Body of pancreas (tissue), 4 donors: ENCODE results near the gene TPPP. TPM values are rescaled to one million over a fixed set of nuclear protein-coding genes. Genes with fewer than 3 reads are reported as not detected.
"Not testable (repeated sequence)": the region's sequence is repeated elsewhere in the genome, so short reads cannot be mapped to it uniquely, and the experiment has no call there.

ENCODE experiments used
- ATAC-seq: fragments of 150-250 bp; one replicate; pipeline ENCODE4 v1.9.1; 2016
- DNase-seq, 4 donors: peaks; one replicate each; pipeline ENCODE4 v3.0.0-alpha.2; 2019
- H3K27ac ChIP-seq, 4 donors: fragments of 200-600 bp; sonication (generic); 1 replicate in 3 of 4; 2 replicates in 1 of 4; pipeline versions ENCODE4 v1.5.1 to v1.6.1; 2016 to 2019; ENCODE audit warnings: mild to moderate bottlenecking in 1 of 4, mixed read lengths in 1 of 4, moderate library complexity in 1 of 4
- H3K27me3 ChIP-seq, 2 donors: fragments of 200-600 bp; sonication (generic); one replicate each; pipeline ENCODE4 v1.6.0; 2016; ENCODE audit warnings: mild to moderate bottlenecking in 1 of 2
- H3K36me3 ChIP-seq, 2 donors: fragments of 200-600 bp; sonication (generic); replicated peaks in 1 of 2; 2 replicates each; pipeline ENCODE4 v1.5.1; 2016; ENCODE audit warnings: low read depth in 2 of 2; ENCODE audit not compliant: insufficient read depth in 1 of 2
- H3K4me1 ChIP-seq: fragments of 200-600 bp; sonication (generic); one replicate; pipeline ENCODE4 v1.6.0; 2016
- H3K4me3 ChIP-seq, 2 donors: fragments of 200-600 bp; sonication (generic); 1 replicate in 1 of 2; 2 replicates in 1 of 2; pipeline ENCODE4 v1.5.1; 2016 to 2019
- H3K9me3 ChIP-seq, 3 donors: fragments of 200-600 bp; sonication (generic); 1 replicate in 2 of 3; 2 replicates in 1 of 3; pipeline ENCODE4 v1.5.1; 2016
- CTCF ChIP-seq, 7 experiments: fragments of 450-650 bp in 4 of 7; fragments of 200-600 bp in 3 of 7; sonication (generic) in 3 of 7; IDR thresholded peaks; one replicate each; pipeline ENCODE4 v1.5.1; 2016 to 2019; ENCODE audit warnings: antibody characterized with exemption in 7 of 7
- POLR2A ChIP-seq, 3 donors: fragments of 450-650 bp; IDR thresholded peaks; one replicate each; pipeline ENCODE4 v1.6.1; 2016; ENCODE audit warnings: antibody characterized with exemption in 3 of 3, mild to moderate bottlenecking in 2 of 3
- WGBS, 2 donors: methylation state at CpG; one replicate each; pipeline ENCODE4 v1.1.5; 2017; 5-methylcytosine and 5-hydroxymethylcytosine counted together
- intact Hi-C: fragments of 100-400 bp; cut with DNase I; formaldehyde crosslinking; loops from one replicate; pipeline ENCODE4 v1.15.1; 2023
- total RNA-seq, 2 donors: library from RNA; depleted of rRNA; stranded (reverse); fragments of >200 nt; gene quantifications; one replicate each; pipeline ENCODE4 v1.1.0, GENCODE V29; 2016

Gene TPPP
- total RNA-seq, 2 donors from 2014 or later, result 2.6 to 5.2 TPM

- H3K27ac ChIP-seq, ATAC-seq, H3K4me1 ChIP-seq, H3K4me3 ChIP-seq, intact Hi-C loops, H3K27me3 ChIP-seq, H3K9me3 ChIP-seq, H3K36me3 ChIP-seq: not testable (repeated sequence)
- peak in 1 of 4 donors; percentile 6 for DNase-seq
- 69% methylated on average over 3 of the region's 32 CpGs; no CpG with 5 or more reads in 1 of the 2 donors for WGBS, 2 donors
Measured at GRCh38 chr5:680118-680795, 12.9 kb downstream of the TPPP start.

- H3K9me3 ChIP-seq, H3K4me3 ChIP-seq, H3K27ac ChIP-seq, ATAC-seq, H3K36me3 ChIP-seq, H3K4me1 ChIP-seq, H3K27me3 ChIP-seq, intact Hi-C loops: not testable (repeated sequence)
- 73 to 79% methylated on average over 8 to 9 of the region's 17 CpGs for WGBS, 2 donors
- DNase-seq, result peak in 1 of 4 donors; percentile 1
Measured at GRCh38 chr5:679166-679895, 13.8 kb downstream of the TPPP start.

GRCh38 chr5:678521-678920 lies 14.6 kb downstream of the TPPP start:
- H3K36me3 ChIP-seq, H3K4me3 ChIP-seq, H3K27me3 ChIP-seq, H3K4me1 ChIP-seq, H3K27ac ChIP-seq, intact Hi-C loops, H3K9me3 ChIP-seq, ATAC-seq: not testable (repeated sequence)
- 85 to 90% methylated on average over 6 to 15 of the region's 16 CpGs for WGBS, 2 donors
- DNase-seq, result peak in 2 of 4 donors; percentile 1 to 4

GRCh38 chr5:677131-678101 lies 15.7 kb downstream of the TPPP start:
- peaks cover 16% of the 10 kb centered on the region for H3K4me1 ChIP-seq
- no peaks in the 10 kb centered on the region for H3K27me3 ChIP-seq
- DNase-seq (peak in 2 of 4 donors; percentile 5 to 12), ATAC-seq (no peak)
- intact Hi-C loops, result no loop called here
- H3K27ac ChIP-seq, result no peak overlapping the region
- no peaks in the 10 kb centered on the region for H3K36me3 ChIP-seq
- TF ChIP-seq CTCF (IDR thresholded peaks at IDR 0.05), result no peak
- no peak for TF ChIP-seq POLR2A (IDR thresholded peaks at IDR 0.05)
- 79 to 94% methylated on average over 27 to 40 of the region's 44 CpGs for WGBS, 2 donors
- H3K9me3 ChIP-seq, result no peaks in the 10 kb centered on the region
- H3K4me3 ChIP-seq, result no peak overlapping the region

- H3K4me3 ChIP-seq, result no peak overlapping the region
- ATAC-seq (no peak), DNase-seq (no peak)
- 91 to 92% methylated on average over 48 of the region's 48 CpGs for WGBS, 2 donors
- TF ChIP-seq CTCF (IDR thresholded peaks at IDR 0.05) (no peak), POLR2A (IDR thresholded peaks at IDR 0.05) (no peak)
- H3K9me3 ChIP-seq, result no peaks in the 10 kb centered on the region
- peaks cover 23% of the 10 kb centered on the region for H3K4me1 ChIP-seq
- no peaks in the 10 kb centered on the region for H3K27me3 ChIP-seq
- intact Hi-C loops, result no loop called here
- no peak overlapping the region for H3K27ac ChIP-seq
- no peaks in the 10 kb centered on the region for H3K36me3 ChIP-seq
Measured at GRCh38 chr5:676699-677076, 16.5 kb downstream of the TPPP start.
